ENCODE data around the gene C19orf53. TPM values are rescaled to one million over a fixed set of nuclear protein-coding genes. Genes with fewer than 3 reads are reported as not detected.

Gene C19orf53
- total and polyA plus RNA-seq, 9 of the 15 experiments (the other 6 are each of a cell fraction or from before 2014, with no cell fraction given), result 98.5 to 441 (median 164) TPM

- H3K9me1 ChIP-seq (ENCODE audit: control insufficient read depth, insufficient read depth, low read length), result no peaks in the 10 kb centered on the region
- H3K27ac ChIP-seq (ENCODE audit: extremely low read depth, low read depth, low read length), result no peak overlapping the region
- BruUV-seq (replicated peaks), result no TSS peak
- DNase-seq (ENCODE audit: extremely low read depth in 1 of 4, low spot score in 3 of 4) (no peak), FAIRE-seq (no peak), ATAC-seq (no peak)
- H3K4me2 ChIP-seq (ENCODE audit: insufficient read depth, low read length), result no peak overlapping the region
- WGBS (ENCODE audit: insufficient coverage, low coverage, missing lambda C conversion rate), result 29% methylated on average over 1 of the region's 1 CpG
- H3K79me2 ChIP-seq (ENCODE audit: control insufficient read depth, insufficient read depth, low read length), result no peaks in the 10 kb centered on the region
- no peak overlapping the region for H2AFZ ChIP-seq (ENCODE audit: low read depth, low read length)
- intact Hi-C loops (cut with micrococcal nuclease) (no loop called here), in situ Hi-C loops (cut with MboI) (no loop called here)
- ChIA-PET POLR2A (interaction anchor here (0.9 to 1.2 kb wide), 2 partner anchors 10 to 37 kb away, joined by 3 to 8 read pairs; a partner anchor contains a TSS), CTCF (ENCODE audit: low intra/inter-chr PET ratio) (no interaction called here)
- H3K9me3 ChIP-seq (replicated peaks; ENCODE audit: control insufficient read depth, insufficient read depth, low read depth, low read length), result no peaks in the 10 kb centered on the region
- no peaks in the 10 kb centered on the region for H4K20me1 ChIP-seq (replicated peaks; ENCODE audit: control insufficient read depth, insufficient read depth, low read length)
- no peaks in the 10 kb centered on the region for H3K27me3 ChIP-seq (ENCODE audit: control insufficient read depth in 2 of 2, insufficient read depth in 2 of 2, low read length in 2 of 2)
- no peaks in the 10 kb centered on the region for H3K36me3 ChIP-seq (ENCODE audit: control insufficient read depth, insufficient read depth, low read length)
- H3K4me1 ChIP-seq (replicated peaks in 1 of 2; ENCODE audit: control insufficient read depth in 2 of 2, insufficient read depth in 2 of 2, low read length in 2 of 2), result no peaks in the 10 kb centered on the region; a peak in 1 of 5 replicates
- no peak overlapping the region for H3K4me3 ChIP-seq
- H3K9ac ChIP-seq (ENCODE audit: insufficient read depth in 1 of 2, low read depth in 2 of 2, low read length in 2 of 2), result no peak overlapping the region
- no peak for TF ChIP-seq ZNF143 (CRISPR knock-in tag; IDR thresholded peaks at IDR 0.05)
- no peak for TF ChIP-seq HNRNPUL1 (IDR thresholded peaks at IDR 0.05; ENCODE audit: low read length)
- TF ChIP-seq THRB (CRISPR knock-in tag; conservative IDR thresholded peaks at IDR 0.05), result no peak
- TF ChIP-seq ATF7 (IDR thresholded peaks at IDR 0.05), result peak; percentile 21; the same call in 1 of the 2 replicates
- peak; percentile 50; the same call in 1 of the 2 replicates for TF ChIP-seq CREB1 (IDR thresholded peaks at IDR 0.05)
- no peak for TF ChIP-seq CREB1 (CRISPR knock-in tag; IDR thresholded peaks at IDR 0.05)
- no peak for TF ChIP-seq ZNF280A (IDR thresholded peaks at IDR 0.05; ENCODE audit: low read depth, partially characterized antibody)
- TF ChIP-seq GATAD2A (IDR thresholded peaks at IDR 0.05), result no peak
- no peak for TF ChIP-seq ELF1 (tag; IDR thresholded peaks at IDR 0.05)
- TF ChIP-seq TCF3 (CRISPR knock-in tag; IDR thresholded peaks at IDR 0.05), result no peak
- TF ChIP-seq CREM (IDR thresholded peaks at IDR 0.05; ENCODE audit: low read depth), result peak; percentile 34; the same call in 1 of the 2 replicates
- no peak for TF ChIP-seq GMEB1 (CRISPR knock-in tag; IDR thresholded peaks at IDR 0.05)
- no peak for TF ChIP-seq HDAC3 (IDR thresholded peaks at IDR 0.05; ENCODE audit: borderline replicate concordance, partially characterized antibody)
- no peak for TF ChIP-seq MAFG (tag; conservative IDR thresholded peaks at IDR 0.05)
- TF ChIP-seq BACH1 (tag; IDR thresholded peaks at IDR 0.05), result no peak
- no peak for TF ChIP-seq HNRNPLL (IDR thresholded peaks at IDR 0.05; ENCODE audit: low read depth, low read length, poor library complexity, severe bottlenecking)
Measured at GRCh38 chr19:13738073-13738472, 36.2 kb upstream of the C19orf53 start.

Measured in K562 (cell line).